Measurements from ENCODE around the gene TRPT1.

TRPT1 gene

GRCh38 chr11:64262271-64263002 lies 36.5 kb upstream of the TRPT1 start:
- H3K4me3 ChIP-seq (ENCODE audit: low read depth, low read length) = no peak overlapping the region
- no peak for TF ChIP-seq CTCF (IDR thresholded peaks at IDR 0.05; ENCODE audit: borderline replicate concordance, insufficient read depth, low read depth, low read length)

GRCh38 chr11:64261556-64262080 lies 35.6 kb upstream of the TRPT1 start:
- no peak for TF ChIP-seq CTCF (IDR thresholded peaks at IDR 0.05; ENCODE audit: borderline replicate concordance, insufficient read depth, low read depth, low read length)
- H3K4me3 ChIP-seq (ENCODE audit: low read depth, low read length) = no peak overlapping the region

DNA sequence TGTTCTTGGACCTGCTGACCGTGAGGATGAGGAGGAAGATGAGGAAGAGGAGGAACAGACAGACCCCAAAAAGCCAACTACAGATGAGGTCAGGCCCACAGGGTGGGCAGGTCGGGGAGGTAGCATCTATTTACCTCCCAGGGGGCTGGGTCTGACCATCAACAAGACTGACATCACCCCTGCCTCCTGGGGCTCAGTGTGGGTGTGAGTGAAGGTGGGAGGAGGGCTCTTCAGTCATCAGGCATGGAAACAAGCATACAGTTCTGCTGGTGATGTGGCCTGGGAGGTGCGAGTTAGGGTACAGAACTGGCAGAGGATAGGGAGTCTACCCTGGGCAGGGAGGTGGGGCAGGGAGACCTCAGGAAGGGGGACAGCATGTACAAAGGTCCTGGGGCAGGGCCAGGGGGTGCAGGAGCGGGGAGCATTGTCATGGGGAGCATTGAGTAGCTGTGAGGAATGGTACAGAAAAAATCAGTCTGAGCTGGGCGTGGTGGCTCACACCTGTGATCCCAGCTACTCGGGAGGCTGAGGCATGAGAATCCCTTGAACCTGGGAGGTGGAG lies 34.2 kb upstream of the TRPT1 start:
- H3K4me3 ChIP-seq (ENCODE audit: low read depth, low read length) = no peak overlapping the region
- TF ChIP-seq CTCF (IDR thresholded peaks at IDR 0.05; ENCODE audit: borderline replicate concordance, insufficient read depth, low read depth, low read length) = no peak

- no peak for TF ChIP-seq CTCF (IDR thresholded peaks at IDR 0.05; ENCODE audit: borderline replicate concordance, insufficient read depth, low read depth, low read length)
- no peak overlapping the region for H3K4me3 ChIP-seq (ENCODE audit: low read depth, low read length)
These were observed 33.6 kb upstream of the TRPT1 start for GRCh38 chr11:64259533-64260067.

DNA sequence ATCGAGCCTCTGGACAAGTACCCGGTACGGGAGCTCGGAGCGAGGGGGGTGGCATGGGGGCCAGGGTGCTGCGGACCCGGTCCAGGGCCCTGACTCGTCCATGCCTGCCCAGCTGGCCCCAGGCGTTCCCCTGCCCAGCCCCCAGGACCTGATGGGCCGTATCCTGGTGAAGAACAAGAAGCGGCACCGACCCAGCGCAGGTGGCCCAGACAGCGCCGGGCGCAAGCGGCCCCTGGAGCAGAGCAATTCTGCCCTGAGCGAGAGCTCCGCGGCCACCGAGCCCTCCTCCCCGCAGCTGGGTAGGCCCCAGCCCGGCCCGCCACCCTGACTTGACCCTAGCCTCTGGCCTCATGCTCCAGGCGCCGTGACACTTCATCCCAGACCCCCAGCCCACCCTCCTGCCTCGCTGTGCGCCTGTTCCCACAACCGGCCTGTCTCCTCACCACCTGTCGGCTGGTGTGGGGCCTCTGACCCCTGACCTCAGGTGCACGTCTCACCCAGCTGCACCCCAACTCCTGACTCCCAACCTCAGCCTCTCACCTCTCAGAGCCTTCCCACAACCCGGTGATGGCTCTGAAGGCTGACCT lies 33.1 kb upstream of the TRPT1 start:
- no peak overlapping the region for H3K4me3 ChIP-seq (ENCODE audit: low read depth, low read length)
- TF ChIP-seq CTCF (IDR thresholded peaks at IDR 0.05; ENCODE audit: borderline replicate concordance, insufficient read depth, low read depth, low read length) = no peak

- H3K4me3 ChIP-seq (ENCODE audit: low read depth, low read length) = no peak overlapping the region
- TF ChIP-seq CTCF (IDR thresholded peaks at IDR 0.05; ENCODE audit: borderline replicate concordance, insufficient read depth, low read depth, low read length) = no peak
These were observed 32.4 kb upstream of the TRPT1 start for GRCh38 chr11:64258356-64258755.
